Endodermal cell (in vitro differentiated cells): Measurements from ENCODE around the gene EML4. TPM values are rescaled to one million over a fixed set of nuclear protein-coding genes. Genes with fewer than 3 reads are reported as not detected.

ENCODE experiments used
- DNase-seq: peaks from one replicate; pipeline ENCODE4 v3.0.0-alpha.2; 2017
- H3K27ac ChIP-seq: 2 replicates; pipeline ENCODE4 v1.5.1; 2013; ENCODE audit warnings: mild to moderate bottlenecking, low read depth, low read length, moderate library complexity
- H3K27me3 ChIP-seq: 2 replicates; pipeline ENCODE4 v1.6.1; 2013; ENCODE audit warnings: mild to moderate bottlenecking, low read length, moderate library complexity; ENCODE audit not compliant: insufficient read depth, control insufficient read depth, poor library complexity, severe bottlenecking
- H3K36me3 ChIP-seq: 2 replicates; pipeline ENCODE4 v1.7.0; 2013; ENCODE audit warnings: mild to moderate bottlenecking, low read length, moderate library complexity; ENCODE audit not compliant: control insufficient read depth, insufficient read depth
- H3K4me1 ChIP-seq: one replicate; pipeline ENCODE4 v1.7.0; 2013; ENCODE audit warnings: low read length; ENCODE audit not compliant: control insufficient read depth, insufficient read depth
- H3K4me3 ChIP-seq: 2 replicates; pipeline ENCODE4 v1.5.1; 2013; ENCODE audit warnings: mild to moderate bottlenecking, low read length, moderate library complexity
- H3K9ac ChIP-seq: 2 replicates; pipeline ENCODE4 v1.6.1; 2013; ENCODE audit warnings: mild to moderate bottlenecking, low read length, moderate library complexity; ENCODE audit not compliant: poor library complexity, severe bottlenecking; ENCODE audit errors: extremely low read depth
- H3K9me3 ChIP-seq: 2 replicates; pipeline ENCODE4 v1.6.1; 2013; ENCODE audit warnings: mild to moderate bottlenecking, low read length, moderate library complexity; ENCODE audit not compliant: control insufficient read depth
- H3K27ac Mint-ChIP-seq: 2 replicates; pipeline ENCODE4 v1.8.0; 2020; ENCODE audit warnings: mixed read lengths
- H3K27me3 Mint-ChIP-seq: 2 replicates; pipeline ENCODE4 v1.8.0; 2021; ENCODE audit warnings: mild to moderate bottlenecking, mixed read lengths; ENCODE audit not compliant: insufficient read depth
- H3K36me3 Mint-ChIP-seq: 2 replicates; pipeline ENCODE4 v1.8.0; 2020; ENCODE audit warnings: low read depth, mixed read lengths
- H3K4me1 Mint-ChIP-seq: 2 replicates; pipeline ENCODE4 v1.8.0; 2020; ENCODE audit warnings: mixed read lengths
- H3K4me3 Mint-ChIP-seq: 2 replicates; pipeline ENCODE4 v1.8.0; 2020; ENCODE audit warnings: mild to moderate bottlenecking, moderate library complexity, mixed read lengths
- H3K9me3 Mint-ChIP-seq: 2 replicates; pipeline ENCODE4 v1.8.0; 2020; ENCODE audit warnings: mild to moderate bottlenecking, mixed read lengths
- CTCF ChIP-seq: fragments of 200-600 bp; sonication (generic); conservative IDR thresholded peaks from 2 replicates; pipeline ENCODE4 v1.5.0; 2021; ENCODE audit warnings: antibody characterized with exemption, mild to moderate bottlenecking
- WGBS, 2 experiments: methylation state at CpG; one replicate each; pipeline versions ENCODE4 v1.1.5 to v1.1.7; 2013; ENCODE audit warnings: missing lambda C conversion rate in 2 of 2, mixed read lengths in 1 of 2; ENCODE audit not compliant: insufficient coverage in 1 of 2, insufficient read length in 1 of 2; 5-methylcytosine and 5-hydroxymethylcytosine counted together
- total RNA-seq, 2 donors: library from RNA; stranded (reverse); fragmentation: NEBNext Ultra II Directional in 1 of 2; extraction: Animal tissue kit (Norgen Biotek cat#: 25700) in 1 of 2; gene quantifications; 2 replicates in 1 of 2; 3 replicates in 1 of 2; pipeline ENCODE4 v1.2.1, GENCODE V29; 2021

The EML4 gene
- total RNA-seq, 2 donors from 2014 or later, result 84.6 to 90.9 TPM

DNA sequence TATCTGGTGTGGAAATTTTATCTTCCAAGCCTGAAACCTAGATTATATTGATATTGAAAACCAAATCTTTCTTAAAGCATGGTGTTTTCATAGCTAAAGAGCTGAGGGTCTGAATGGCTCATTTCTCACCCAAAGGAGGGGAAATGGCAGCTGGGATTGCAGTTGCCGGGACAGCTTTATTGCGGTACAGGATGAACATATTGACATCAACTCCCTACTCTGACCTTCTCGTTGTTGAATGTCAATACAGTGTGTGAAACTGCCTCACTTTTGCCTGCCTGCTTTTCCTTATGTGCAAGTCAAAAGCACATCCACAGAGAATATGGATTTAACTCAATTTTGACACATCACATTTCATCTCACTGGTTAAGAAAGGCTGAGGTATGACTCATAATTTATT, 195.5 kb downstream of the EML4 start:
- no peaks in the 10 kb centered on the region for H3K36me3 Mint-ChIP-seq
- WGBS, 2 experiments, result 81 to 93% methylated on average over 3 of the region's 3 CpGs

GRCh38 chr2:42366411-42366810, 197.3 kb downstream of the EML4 start:
- no peaks in the 10 kb centered on the region for H3K9me3 ChIP-seq
- peaks cover 10% of the 10 kb centered on the region for H3K4me1 ChIP-seq
- no peaks in the 10 kb centered on the region for H3K27me3 Mint-ChIP-seq
- H3K36me3 Mint-ChIP-seq, result no peaks in the 10 kb centered on the region
- H3K4me3 ChIP-seq, result no peak overlapping the region
- H3K36me3 ChIP-seq, result no peaks in the 10 kb centered on the region
- no peak overlapping the region for H3K27ac ChIP-seq
- TF ChIP-seq CTCF, result no peak
- no peak overlapping the region for H3K27ac Mint-ChIP-seq
- no peaks in the 10 kb centered on the region for H3K9me3 Mint-ChIP-seq
- peaks cover 23% of the 10 kb centered on the region for H3K4me1 Mint-ChIP-seq
- no peak for DNase-seq
- H3K9ac ChIP-seq, result no peak overlapping the region
- no peaks in the 10 kb centered on the region for H3K27me3 ChIP-seq
- no peak overlapping the region for H3K4me3 Mint-ChIP-seq

More for the DNA sequence above, 195.5 kb downstream of the EML4 start:
- H3K27ac ChIP-seq, result no peak overlapping the region
- H3K9ac ChIP-seq, result no peak overlapping the region
- no peak for TF ChIP-seq CTCF
- H3K9me3 ChIP-seq, result no peaks in the 10 kb centered on the region
- H3K36me3 ChIP-seq, result no peaks in the 10 kb centered on the region
- Mint-ChIP-seq H3K4me1 (peaks cover 31% of the 10 kb centered on the region), H3K27ac (no peak overlapping the region), H3K27me3 (no peaks in the 10 kb centered on the region), H3K9me3 (no peaks in the 10 kb centered on the region), H3K4me3 (no peak overlapping the region)
- H3K27me3 ChIP-seq, result no peaks in the 10 kb centered on the region
- peaks cover 7% of the 10 kb centered on the region for H3K4me1 ChIP-seq
- no peak overlapping the region for H3K4me3 ChIP-seq
- no peak for DNase-seq

DNA sequence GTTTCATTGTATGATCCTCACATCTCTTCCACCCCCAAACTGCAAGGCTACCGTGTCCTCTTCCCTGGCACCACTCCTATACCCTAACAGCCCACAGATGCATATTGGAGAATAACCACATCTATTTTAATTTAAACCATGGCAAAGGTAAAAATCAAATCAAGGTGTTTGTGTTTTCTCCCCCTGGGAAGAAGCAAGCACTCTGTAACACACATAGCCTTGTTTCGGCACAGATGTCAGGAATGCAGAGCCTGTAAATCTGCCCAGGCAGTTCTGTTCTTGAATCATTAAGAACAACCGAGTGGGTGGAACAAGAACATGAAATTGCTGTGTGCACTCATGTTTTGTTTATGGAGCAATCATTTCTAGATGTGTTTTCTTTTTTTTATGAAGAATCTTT, 198.7 kb downstream of the EML4 start:
- H3K27me3 Mint-ChIP-seq, result no peaks in the 10 kb centered on the region
- Histone ChIP-seq H3K27me3 (no peaks in the 10 kb centered on the region), H3K4me1 (peaks cover 10% of the 10 kb centered on the region), H3K9ac (no peak overlapping the region), H3K27ac (no peak overlapping the region), H3K4me3 (no peak overlapping the region), H3K36me3 (no peaks in the 10 kb centered on the region), H3K9me3 (no peaks in the 10 kb centered on the region)
- WGBS, 2 experiments, result 75 to 90% methylated on average over 1 to 3 of the region's 3 CpGs
- no peak overlapping the region for H3K27ac Mint-ChIP-seq
- H3K36me3 Mint-ChIP-seq, result no peaks in the 10 kb centered on the region
- DNase-seq, result no peak
- no peaks in the 10 kb centered on the region for H3K9me3 Mint-ChIP-seq
- H3K4me3 Mint-ChIP-seq, result no peak overlapping the region
- H3K4me1 Mint-ChIP-seq, result peaks cover 15% of the 10 kb centered on the region
- TF ChIP-seq CTCF, result no peak
